Fibroblast of upper back skin (primary cell): Measurements from ENCODE around the gene PRPF18.
A peak's percentile ranks its signal among the peaks of the same experiment; 100 is the strongest.

Experiments
- DNase-seq: peaks from one replicate; pipeline ENCODE4 v3.0.0-alpha.2; 2013

The PRPF18 gene

DNA sequence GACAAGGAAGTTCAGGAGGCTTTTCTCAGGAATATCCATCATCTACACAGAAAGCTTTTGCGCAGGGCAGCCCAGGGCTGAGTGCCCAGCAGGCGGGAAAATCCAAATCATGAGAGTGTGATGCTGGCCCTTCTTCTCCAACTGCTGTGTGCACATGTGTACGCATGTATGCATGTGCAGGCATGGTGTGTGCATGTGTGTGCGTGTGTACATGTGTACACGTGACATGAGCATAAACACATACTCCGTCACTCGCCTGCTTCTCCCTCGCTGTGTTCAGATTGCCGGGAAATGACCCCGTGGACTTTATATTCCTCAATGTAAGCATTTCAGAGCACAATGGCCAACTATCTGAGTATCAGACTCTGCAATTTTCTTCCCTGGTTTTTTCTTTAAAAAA, 85.1 kb downstream of the PRPF18 start:
- DNase-seq, result no peak

DNA sequence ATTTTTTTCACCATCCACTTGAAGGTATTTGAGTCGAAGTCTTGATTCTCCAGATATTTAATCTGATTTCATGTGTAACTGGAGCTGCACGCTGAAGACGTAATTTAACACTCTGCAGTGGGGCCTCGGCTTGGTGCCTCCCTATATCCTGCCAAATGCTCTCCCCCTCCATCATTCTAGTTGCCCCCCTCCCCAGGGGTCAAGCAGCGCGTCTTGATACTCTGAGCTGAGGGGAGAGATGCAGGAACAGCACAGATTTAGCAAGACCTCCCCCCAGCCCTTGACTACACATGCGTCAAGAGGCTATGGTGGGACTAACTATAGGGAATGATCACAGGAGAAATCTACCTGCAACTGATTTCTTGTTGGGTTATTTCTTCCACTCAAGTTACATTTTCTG, 85.8 kb downstream of the PRPF18 start:
- DNase-seq, result no peak

- peak; percentile 61 for DNase-seq
These were observed 86.4 kb downstream of the PRPF18 start for GRCh38 chr10:13673156-13673555.

GRCh38 chr10:13674645-13675588, 88.2 kb downstream of the PRPF18 start:
- DNase-seq, result no peak

DNA sequence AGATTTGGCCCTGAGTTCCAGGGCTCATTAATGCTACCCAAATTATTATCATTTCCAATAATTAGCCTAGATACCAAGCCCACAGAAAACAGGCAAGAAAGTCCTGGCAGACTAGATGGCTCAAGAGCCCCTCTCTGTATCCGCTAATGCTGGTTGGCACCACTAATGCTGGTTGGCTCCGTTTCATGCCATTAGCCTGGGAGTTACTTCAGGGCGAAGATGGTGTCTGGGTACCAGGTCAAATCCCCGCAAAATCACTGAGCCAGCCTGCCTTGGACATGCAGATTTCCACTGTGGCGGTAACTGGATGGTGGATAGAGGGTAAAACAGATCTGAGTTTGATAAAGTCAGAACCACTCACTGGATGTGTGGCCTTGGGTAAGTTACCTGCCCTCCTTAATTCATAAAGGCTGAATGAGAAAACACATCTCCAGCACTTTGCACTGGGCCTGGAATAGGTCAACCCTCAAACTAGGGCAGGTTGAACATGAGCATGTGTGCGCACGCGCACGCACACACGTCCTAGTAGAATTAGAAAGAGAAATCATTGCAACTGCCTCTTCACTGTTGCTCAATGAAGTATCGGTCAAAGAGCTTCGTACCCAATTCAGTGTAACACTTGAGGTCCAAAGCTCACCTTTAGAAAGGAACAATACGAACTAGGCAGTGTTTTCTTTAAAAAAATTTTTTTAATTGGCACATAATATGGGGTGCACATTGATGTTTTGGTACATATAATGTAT, 91.5 kb downstream of the PRPF18 start:
- no peak for DNase-seq
